Gastrocnemius medialis (tissue), 4 donors: ENCODE measurements around the gene COBL.

Experiments used
- POLR2A ChIP-seq, 2 donors: fragments of 450-650 bp; IDR thresholded peaks; one replicate each; pipeline ENCODE4 v1.6.1; 2017; ENCODE audit warnings: antibody characterized with exemption in 2 of 2, mild to moderate bottlenecking in 2 of 2, moderate library complexity in 2 of 2
- TF ChIP-seq, protein P1 (sequence below), 5 experiments: fragments of 450-650 bp in 3 of 5; fragments of 200-600 bp in 2 of 5; sonication (generic) in 2 of 5; IDR thresholded peaks in 4 of 5; conservative IDR thresholded peaks in 1 of 5; 1 replicate in 4 of 5; 2 replicates in 1 of 5; pipeline ENCODE4 v1.5.1; 2016 to 2019; ENCODE audit warnings: antibody characterized with exemption in 5 of 5, mild to moderate bottlenecking in 3 of 5, moderate library complexity in 3 of 5

GRCh38 chr7:51297986-51298385 is 18.6 kb downstream of the COBL start:
- TF ChIP-seq, protein P1, sequence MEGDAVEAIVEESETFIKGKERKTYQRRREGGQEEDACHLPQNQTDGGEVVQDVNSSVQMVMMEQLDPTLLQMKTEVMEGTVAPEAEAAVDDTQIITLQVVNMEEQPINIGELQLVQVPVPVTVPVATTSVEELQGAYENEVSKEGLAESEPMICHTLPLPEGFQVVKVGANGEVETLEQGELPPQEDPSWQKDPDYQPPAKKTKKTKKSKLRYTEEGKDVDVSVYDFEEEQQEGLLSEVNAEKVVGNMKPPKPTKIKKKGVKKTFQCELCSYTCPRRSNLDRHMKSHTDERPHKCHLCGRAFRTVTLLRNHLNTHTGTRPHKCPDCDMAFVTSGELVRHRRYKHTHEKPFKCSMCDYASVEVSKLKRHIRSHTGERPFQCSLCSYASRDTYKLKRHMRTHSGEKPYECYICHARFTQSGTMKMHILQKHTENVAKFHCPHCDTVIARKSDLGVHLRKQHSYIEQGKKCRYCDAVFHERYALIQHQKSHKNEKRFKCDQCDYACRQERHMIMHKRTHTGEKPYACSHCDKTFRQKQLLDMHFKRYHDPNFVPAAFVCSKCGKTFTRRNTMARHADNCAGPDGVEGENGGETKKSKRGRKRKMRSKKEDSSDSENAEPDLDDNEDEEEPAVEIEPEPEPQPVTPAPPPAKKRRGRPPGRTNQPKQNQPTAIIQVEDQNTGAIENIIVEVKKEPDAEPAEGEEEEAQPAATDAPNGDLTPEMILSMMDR (IDR thresholded peaks at IDR 0.05 in 4 of 5, conservative IDR thresholded peaks at IDR 0.05 in 1 of 5), result no peak
- no peak for TF ChIP-seq POLR2A (IDR thresholded peaks at IDR 0.05)
